Measurements from ENCODE around the gene TERB1.

- TF ChIP-seq CTCF (IDR thresholded peaks at IDR 0.05) (peak in 1 of 2 donors; percentile 46), POLR2A (IDR thresholded peaks at IDR 0.05) (no peak), EP300 (IDR thresholded peaks at IDR 0.05) (no peak), POLR2AphosphoS5 (IDR thresholded peaks at IDR 0.05) (no peak)
These were observed 84.2 kb downstream of the TERB1 start for GRCh38 chr16:66717112-66717675.
